GM21723 (cell line): Measurements from ENCODE around the gene ACP1.
A peak's percentile ranks its signal among the peaks of the same experiment; 100 is the strongest.

Experiments used
- ATAC-seq: cut with Tn5 transposase; IDR thresholded peaks from one replicate; pipeline ENCODE4 v1.9.1; 2021; ENCODE audit warnings: mild to moderate bottlenecking, moderate library complexity; ENCODE audit not compliant: unreplicated experiment

Gene ACP1

DNA sequence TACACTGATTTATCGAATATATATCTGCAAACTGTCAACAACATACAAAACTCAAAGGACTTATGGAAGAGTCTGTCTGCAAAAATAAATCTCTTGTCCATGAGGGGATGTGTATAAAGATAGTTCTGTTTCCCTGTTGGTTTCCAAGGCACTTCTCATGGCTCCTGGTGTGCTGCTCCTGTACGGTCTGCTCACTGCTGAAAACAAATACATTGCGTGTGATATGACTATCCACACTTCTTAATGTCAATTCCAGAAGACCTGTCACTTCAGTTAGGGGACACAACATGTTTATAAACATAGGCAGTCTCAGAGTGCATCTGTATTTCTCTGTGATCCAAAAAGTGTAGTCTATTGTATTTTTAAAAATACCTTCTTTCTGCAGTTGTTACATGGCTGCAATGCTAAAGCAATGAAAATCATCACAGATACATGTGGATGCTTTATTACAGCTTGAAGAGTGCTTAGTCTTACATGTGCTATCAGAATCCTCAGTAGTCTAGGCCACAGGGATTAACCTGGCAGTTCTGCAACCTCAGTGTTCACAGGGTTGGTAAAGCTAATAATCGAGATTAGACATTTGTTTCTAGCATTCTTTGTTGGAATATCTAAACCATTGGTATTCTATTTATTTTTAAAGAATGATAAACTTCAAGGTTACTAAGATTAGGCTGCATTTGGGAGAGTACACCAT lies 15.4 kb downstream of the ACP1 start:
- ATAC-seq, result no peak

DNA sequence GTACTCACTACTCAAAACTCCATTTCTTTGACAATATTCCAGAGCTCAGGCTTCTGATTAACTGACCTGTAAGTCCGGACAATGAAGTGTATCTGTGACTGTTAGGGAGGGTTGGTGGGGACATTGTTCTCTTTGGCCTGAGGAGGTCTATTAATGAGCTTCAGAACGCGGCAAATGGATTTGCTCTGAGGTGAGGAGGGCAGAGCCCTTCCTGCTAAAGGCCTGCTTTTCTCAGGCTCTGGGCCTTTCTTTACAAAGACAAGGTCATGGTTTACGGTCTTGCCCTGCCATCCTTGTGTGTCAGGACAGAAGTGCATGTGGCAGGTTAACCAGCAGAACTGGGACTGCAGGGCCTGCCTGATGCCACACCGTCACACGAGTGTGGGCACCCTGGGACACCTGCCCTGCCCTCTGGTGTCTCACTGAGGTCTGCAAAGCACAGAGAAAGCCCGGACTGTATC lies 15.9 kb downstream of the ACP1 start:
- ATAC-seq, result no peak

- ATAC-seq, result no peak
Observed at GRCh38 chr2:281381-281780, 16.6 kb downstream of the ACP1 start.

GRCh38 chr2:282371-283263 lies 17.9 kb downstream of the ACP1 start:
- no peak for ATAC-seq

GRCh38 chr2:283996-284794 lies 19.4 kb downstream of the ACP1 start:
- no peak for ATAC-seq

DNA sequence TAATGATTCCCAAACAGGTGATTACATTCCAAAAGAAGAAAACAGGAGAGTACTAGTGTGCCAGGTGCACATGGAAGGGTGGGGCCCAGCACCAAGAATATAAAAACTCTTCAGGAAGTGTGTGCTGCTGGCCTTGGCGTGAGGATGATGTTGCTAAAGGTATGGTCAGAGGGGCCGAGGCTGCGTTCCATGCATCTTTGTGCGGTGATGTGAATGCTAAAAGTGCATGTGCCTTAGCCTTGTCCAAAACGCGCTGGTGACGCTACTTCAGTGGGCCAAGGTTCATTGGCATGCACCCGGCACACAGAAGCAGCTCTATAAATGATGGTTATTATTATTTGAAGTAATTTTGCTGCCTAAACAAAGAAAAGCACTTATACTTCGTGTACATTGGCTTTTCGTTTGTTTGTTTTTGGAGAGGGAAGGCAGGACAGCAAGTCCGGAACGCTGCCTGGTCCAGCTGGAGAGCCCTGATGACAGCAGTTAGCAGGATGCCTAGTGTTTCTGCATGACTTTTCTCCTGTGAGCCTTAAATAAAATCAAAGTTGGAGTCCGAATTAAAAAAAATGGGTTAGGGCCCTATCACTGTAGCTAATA lies 20.2 kb downstream of the ACP1 start:
- no peak for ATAC-seq

- no peak for ATAC-seq
Observed at GRCh38 chr2:285531-285930, 20.8 kb downstream of the ACP1 start.

DNA sequence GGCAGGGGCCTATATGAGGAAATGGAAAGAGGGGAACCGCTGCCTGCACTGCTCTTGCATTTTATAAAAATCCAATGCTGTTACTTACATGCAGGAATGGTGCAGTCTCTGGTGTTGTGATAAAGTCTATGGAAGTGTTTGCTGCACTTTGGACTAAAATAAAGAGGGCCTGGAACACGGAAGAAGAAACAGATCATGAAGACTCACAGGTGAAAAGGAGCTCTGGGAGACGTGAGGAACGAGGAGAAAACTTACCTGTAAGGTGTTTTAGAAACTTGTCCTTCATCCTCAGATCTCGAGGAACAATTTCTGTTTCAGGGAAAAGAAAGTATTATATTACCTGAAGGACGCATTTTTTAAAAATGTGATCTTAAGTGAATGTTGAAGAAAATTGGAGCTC lies 21.3 kb downstream of the ACP1 start:
- no peak for ATAC-seq

- ATAC-seq, result no peak
Observed at GRCh38 chr2:286774-287392, 22.1 kb downstream of the ACP1 start.

DNA sequence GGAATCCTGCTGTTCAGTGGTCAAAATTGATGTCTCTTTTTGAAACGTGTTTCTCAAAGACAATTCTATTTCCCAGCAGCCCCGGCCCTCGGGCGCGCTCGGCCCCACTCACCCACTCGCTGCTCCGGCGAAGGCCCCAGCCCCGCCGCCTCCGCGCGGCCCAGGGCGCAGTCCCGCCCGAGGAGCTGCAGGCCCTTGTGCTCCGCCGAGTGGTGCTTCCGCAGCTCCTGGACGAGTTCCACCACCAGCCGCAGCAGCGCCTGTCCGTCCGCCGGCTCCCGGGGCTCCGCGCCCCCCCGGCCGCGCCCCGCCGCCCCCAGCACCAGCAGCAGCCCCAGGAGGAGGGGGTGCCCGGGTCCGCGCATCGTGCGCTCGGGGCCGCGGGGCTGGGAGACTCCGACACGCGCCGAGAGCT lies 22.7 kb downstream of the ACP1 start:
- ATAC-seq, result peak; percentile 58

- ATAC-seq, result no peak
Observed at GRCh38 chr2:287911-288757, 23.4 kb downstream of the ACP1 start, which contains the start of gene ALKAL2. ALKAL2 (minus strand) TSS chr2:288091; CDS start chr2:287835, 256 bp downstream.

- no peak for ATAC-seq
Observed at GRCh38 chr2:288758-289361, 24.1 kb downstream of the ACP1 start.

DNA sequence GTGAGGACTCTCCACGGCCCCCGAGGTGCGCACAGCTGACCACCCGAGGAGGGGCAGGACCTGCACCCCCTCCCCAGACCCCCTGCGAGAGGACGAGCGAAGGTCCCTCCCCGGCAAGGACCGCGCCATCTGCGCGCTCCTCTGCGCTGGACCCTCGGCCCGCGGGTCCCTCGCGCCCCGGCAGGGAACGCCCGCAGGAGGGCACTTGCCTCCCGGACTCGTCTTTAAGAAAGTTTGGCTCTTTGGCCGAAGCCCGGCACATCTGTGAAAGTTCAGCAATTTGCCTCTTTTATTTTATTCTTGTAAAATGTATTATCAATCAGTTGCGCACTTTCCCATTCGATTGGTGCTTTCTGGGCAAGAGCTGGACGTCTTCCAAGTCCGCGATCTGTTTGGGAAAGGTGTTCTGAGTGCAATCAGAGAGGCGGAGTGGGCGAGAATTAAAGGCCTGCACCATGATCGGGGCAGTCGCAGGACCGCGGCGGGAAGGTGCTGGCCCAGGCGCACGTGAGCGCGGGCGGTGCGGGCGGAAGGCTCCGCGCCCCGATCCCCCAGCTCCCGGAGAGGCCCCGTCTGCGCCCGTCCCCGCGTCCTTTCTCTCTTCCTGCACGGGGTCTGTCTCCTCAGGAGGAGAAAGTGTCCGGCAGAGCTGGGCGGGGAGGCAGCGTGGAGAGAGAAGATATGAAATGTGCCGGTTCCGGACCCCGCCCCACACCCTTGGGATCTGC lies 24.8 kb downstream of the ACP1 start:
- ATAC-seq, result no peak

- no peak for ATAC-seq
Observed at GRCh38 chr2:290090-290722, 25.5 kb downstream of the ACP1 start.

- ATAC-seq, result no peak
Observed at GRCh38 chr2:295090-295489, 30.3 kb downstream of the ACP1 start.

DNA sequence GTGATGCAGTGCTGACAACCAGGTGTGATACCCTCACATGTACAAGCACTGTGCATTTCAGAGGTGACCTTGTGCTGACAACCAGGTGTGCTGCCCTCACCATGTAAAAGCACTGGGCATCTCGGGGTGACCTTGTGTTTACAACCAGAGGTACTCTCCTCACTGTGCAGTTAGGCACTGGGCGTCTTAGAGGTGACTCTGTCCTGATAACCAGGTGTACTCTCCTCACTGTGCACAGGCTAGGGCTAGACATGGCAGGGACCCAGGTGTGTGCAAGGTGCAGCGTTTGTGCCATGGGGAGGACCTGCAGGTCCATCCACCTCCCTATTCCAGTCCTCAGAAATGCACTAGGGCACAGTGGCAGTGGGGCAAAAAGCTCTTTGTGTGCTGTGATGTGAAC lies 31.6 kb downstream of the ACP1 start:
- no peak for ATAC-seq

- no peak for ATAC-seq
Observed at GRCh38 chr2:305366-305765, 40.6 kb downstream of the ACP1 start.
